GM12878 (cell line): Measurements from ENCODE around the gene NUCB1. TPM values are rescaled to one million over a fixed set of nuclear protein-coding genes. Genes with fewer than 3 reads are reported as not detected.

ENCODE experiments used
- ATAC-seq: fragments of 200-7000 bp; cut with Tn5 transposase; 3 replicates; pipeline ENCODE4 v1.9.1; 2020; ENCODE audit warnings: mild to moderate bottlenecking, moderate library complexity
- BruUV-seq: library from RNA; stranded (reverse); fragments of 400-500 nt; replicated peaks from 2 replicates; lab custom pipeline; 2021; lab: Mats Ljungman, UMichigan
- CTCF ChIA-PET: fragments of 300-600 bp; sonication (Branson Sonifier 250); formaldehyde crosslinking; extraction: SDS; loops from one replicate; lab custom pipeline; 2021; ENCODE audit warnings: inconsistent platforms; lab: Yijun Ruan, JAX
- POLR2A ChIA-PET: fragments of 350-600 bp; formaldehyde crosslinking; extraction: SDS; loops from one replicate; lab custom pipeline; 2021; ENCODE audit warnings: inconsistent platforms; lab: Charles Lee
- RAD21 ChIA-PET: fragments of 300-600 bp; sonication (Branson Sonifier 250); formaldehyde crosslinking; loops from one replicate; lab custom pipeline; 2023; ENCODE audit warnings: antibody characterized with exemption; ENCODE audit not compliant: unreplicated experiment; lab: Charles Lee
- SMC1A ChIA-PET: fragments of 300-600 bp; sonication (Branson Sonifier 250); formaldehyde crosslinking; loops from one replicate; lab custom pipeline; 2023; ENCODE audit not compliant: unreplicated experiment, uncharacterized antibody; lab: Charles Lee
- DNase-seq: peaks from one replicate; pipeline ENCODE4 v3.0.0-alpha.2; 2011; ENCODE audit warnings: low read depth, low spot score
- FAIRE-seq: peaks from 3 replicates; lab custom pipeline; 2011; peaks lifted over from hg19 to GRCh38; lab: Jason Lieb, UNC
- H2AFZ ChIP-seq: 2 replicates; pipeline ENCODE4 v1.6.0; 2011; ENCODE audit warnings: low read depth, low read length, control low read depth; ENCODE audit not compliant: control insufficient read depth
- H3K27ac ChIP-seq: 2 replicates; pipeline ENCODE4 v1.5.1; 2011; ENCODE audit warnings: control low read depth; ENCODE audit not compliant: control insufficient read depth, insufficient read depth
- H3K27me3 ChIP-seq, 2 experiments: replicated peaks in 1 of 2; 2 replicates each; pipeline versions ENCODE4 v1.6.0 to v1.6.1; 2011; ENCODE audit warnings: low read length in 1 of 2; ENCODE audit not compliant: control insufficient read depth in 2 of 2, insufficient read depth in 2 of 2
- H3K36me3 ChIP-seq, 2 experiments: 2 replicates each; pipeline ENCODE4 v1.5.1; 2011; ENCODE audit warnings: low read length in 1 of 2; ENCODE audit not compliant: control insufficient read depth in 2 of 2, insufficient read depth in 2 of 2
- H3K4me1 ChIP-seq: 2 replicates; pipeline ENCODE4 v1.6.1; 2011; ENCODE audit warnings: mild to moderate bottlenecking, low read length, moderate library complexity, mixed read lengths; ENCODE audit not compliant: control insufficient read depth, insufficient read depth
- H3K4me2 ChIP-seq: 2 replicates; pipeline ENCODE4 v1.6.0; 2011; ENCODE audit warnings: control low read depth; ENCODE audit not compliant: control insufficient read depth, insufficient read depth
- H3K4me3 ChIP-seq: fragments of 200-600 bp; sonication (generic); 2 replicates; pipeline ENCODE4 v1.5.1; 2016
- H3K79me2 ChIP-seq: 2 replicates; pipeline ENCODE4 v1.6.0; 2011; ENCODE audit warnings: low read length; ENCODE audit not compliant: control insufficient read depth, insufficient read depth
- H3K9ac ChIP-seq: 2 replicates; pipeline ENCODE4 v1.8.0; 2011; ENCODE audit warnings: low read length, control low read depth, mixed read lengths; ENCODE audit not compliant: control insufficient read depth, insufficient read depth
- H3K9me3 ChIP-seq: replicated peaks from 3 replicates; pipeline ENCODE4 v1.5.1; 2011; ENCODE audit warnings: mild to moderate bottlenecking, low read length; ENCODE audit not compliant: control insufficient read depth, insufficient read depth
- H4K20me1 ChIP-seq: 2 replicates; pipeline ENCODE4 v1.6.0; 2011; ENCODE audit not compliant: control insufficient read depth, insufficient read depth
- CEBPB ChIP-seq, 2 experiments: fragments of 150-350 bp in 1 of 2; IDR thresholded peaks; 2 replicates each; pipeline ENCODE4 v1.6.1; 2012 to 2014; ENCODE audit warnings: low read depth in 2 of 2, low read length in 2 of 2, borderline replicate concordance in 1 of 2, inconsistent platforms in 1 of 2
- GATAD2B ChIP-seq: fragments of 450-650 bp; conservative IDR thresholded peaks from 2 replicates; pipeline ENCODE4 v1.6.1; 2017; ENCODE audit warnings: low read depth, mild to moderate bottlenecking, moderate library complexity
- HCFC1 ChIP-seq: fragments of 150-350 bp; IDR thresholded peaks from 2 replicates; pipeline ENCODE4 v1.6.1; 2014; ENCODE audit warnings: low read length
- HDAC6 ChIP-seq: fragments of 200-600 bp; sonication (generic); IDR thresholded peaks from one replicate; pipeline ENCODE4 v1.8.0; 2017; ENCODE audit warnings: antibody characterized with exemption; ENCODE audit not compliant: unreplicated experiment
- IKZF2 ChIP-seq, 2 experiments: fragments of 450-650 bp; IDR thresholded peaks; 2 replicates each; pipeline ENCODE4 v1.6.1; 2017; ENCODE audit warnings: mild to moderate bottlenecking in 2 of 2, moderate library complexity in 2 of 2
- MLLT1 ChIP-seq: fragments of 450-650 bp; IDR thresholded peaks from 2 replicates; pipeline ENCODE4 v1.6.1; 2016; ENCODE audit warnings: mild to moderate bottlenecking
- NFIC ChIP-seq: IDR thresholded peaks from 2 replicates; pipeline ENCODE4 v1.6.1; 2012; ENCODE audit warnings: low read depth, mild to moderate bottlenecking, inconsistent platforms, low read length, moderate library complexity
- RELA ChIP-seq: fragments of 450-650 bp; IDR thresholded peaks from 2 replicates; pipeline ENCODE4 v1.8.0; 2014; ENCODE audit warnings: borderline replicate concordance; ENCODE audit not compliant: partially characterized antibody
- RFX5 ChIP-seq: IDR thresholded peaks from 2 replicates; pipeline ENCODE4 v1.6.1; 2011; ENCODE audit warnings: low read depth, low read length, improper control_type of control experiment
- RUNX3 ChIP-seq: IDR thresholded peaks from 2 replicates; pipeline ENCODE4 v1.6.1; 2012; ENCODE audit warnings: low read length, inconsistent platforms
- STAT3 ChIP-seq: IDR thresholded peaks from 2 replicates; pipeline ENCODE4 v1.6.1; 2011; ENCODE audit warnings: low read depth, low read length, improper control_type of control experiment
- TCF7 ChIP-seq: IDR thresholded peaks from 2 replicates; pipeline ENCODE4 v1.6.1; 2014; ENCODE audit warnings: antibody characterized with exemption, borderline replicate concordance
- ZBTB40 ChIP-seq: fragments of 450-650 bp; IDR thresholded peaks from 2 replicates; pipeline ENCODE4 v1.6.1; 2016; ENCODE audit warnings: mild to moderate bottlenecking, moderate library complexity, borderline replicate concordance
- ZNF384 ChIP-seq: IDR thresholded peaks from 2 replicates; pipeline ENCODE4 v1.6.1; 2012; ENCODE audit warnings: low read depth, mild to moderate bottlenecking, low read length, improper control_type of control experiment, borderline replicate concordance
- ZZZ3 ChIP-seq: IDR thresholded peaks from 2 replicates; pipeline ENCODE4 v1.6.1; 2011; ENCODE audit warnings: low read depth; ENCODE audit not compliant: control insufficient read depth, insufficient read length
- WGBS: methylation state at CpG from one replicate; pipeline ENCODE4 v1.1.6; 2016; ENCODE audit warnings: low lambda C conversion rate; ENCODE audit not compliant: insufficient replicate concordance, insufficient coverage; ENCODE audit errors: missing lambda C conversion rate; 5-methylcytosine and 5-hydroxymethylcytosine counted together
- in situ Hi-C: fragments of 300-500 bp; cut with MboI; formaldehyde crosslinking; loops from 9 replicates; pipeline ENCODE4 v1.14.3; 2018; ENCODE audit warnings: mixed read lengths
- intact Hi-C: fragments of 100-400 bp; cut with micrococcal nuclease; formaldehyde crosslinking; loops from one replicate; pipeline ENCODE4 v1.14.2; 2022; ENCODE audit not compliant: unreplicated experiment
- polyA plus RNA-seq, 11 experiments: library from polyadenylated mRNA; depleted of rRNA in 4 of 11; unstranded in 6 of 11; stranded (reverse) in 5 of 11; fragments of >200 nt; fragmentation: Nextera tagmentation in 4 of 11; fragmentation: Illumina TruSeq in 1 of 11; extraction: Ambion mirVana in 4 of 11; extraction: Trizol in 1 of 11; gene quantifications; 1 replicate in 1 of 11; 2 replicates in 10 of 11; pipeline versions ENCODE4 v1.2.1 to v1.2.3, GENCODE V29; 2011 to 2016; ENCODE audit warnings: inconsistent platforms in 2 of 11, missing spikeins in 2 of 11, low read depth in 1 of 11
- total RNA-seq, 4 experiments: library from RNA; depleted of rRNA in 3 of 4; stranded (reverse); fragments of >200 nt in 3 of 4; fragmentation: Illumina TruSeq in 1 of 4; extraction: Trizol in 1 of 4; gene quantifications; 2 replicates each; pipeline versions ENCODE4 v1.2.1 to v1.2.3, GENCODE V29; 2013 to 2021
- TF ChIP-seq, protein P1 (sequence below): fragments of 450-650 bp; IDR thresholded peaks from 2 replicates; pipeline ENCODE4 v1.6.1; 2017; ENCODE audit warnings: borderline replicate concordance
- TF ChIP-seq, protein P2 (sequence below): fragments of 450-650 bp; IDR thresholded peaks from 2 replicates; pipeline ENCODE4 v1.6.1; 2016; ENCODE audit warnings: mild to moderate bottlenecking

NUCB1 gene
- total and polyA plus RNA-seq, 10 of the 15 experiments (the other 5 are each of a cell fraction or from before 2014, with no cell fraction given): 1.8 to 112 (median 44.5) TPM

DNA sequence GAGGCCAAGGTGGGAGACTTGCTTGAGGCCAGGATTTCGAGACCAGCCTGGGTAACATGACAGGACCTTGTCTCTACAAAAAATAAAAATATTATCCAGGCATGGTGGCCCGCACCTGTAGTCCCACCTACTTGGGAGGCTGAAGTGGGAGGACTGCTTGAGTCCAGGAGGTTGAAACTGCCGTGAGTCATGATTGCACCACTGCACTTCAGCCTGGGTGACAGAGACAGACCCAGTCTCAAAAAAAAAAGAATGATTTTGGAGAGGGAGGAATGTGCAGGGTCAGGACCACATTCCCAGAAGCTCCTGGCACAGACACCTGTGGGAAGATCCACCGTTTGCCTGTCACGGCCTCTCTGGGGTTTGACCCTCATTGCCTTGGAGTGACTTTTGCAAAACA is 45.3 kb downstream of the NUCB1 start (continued):
- TF ChIP-seq, protein P1, sequence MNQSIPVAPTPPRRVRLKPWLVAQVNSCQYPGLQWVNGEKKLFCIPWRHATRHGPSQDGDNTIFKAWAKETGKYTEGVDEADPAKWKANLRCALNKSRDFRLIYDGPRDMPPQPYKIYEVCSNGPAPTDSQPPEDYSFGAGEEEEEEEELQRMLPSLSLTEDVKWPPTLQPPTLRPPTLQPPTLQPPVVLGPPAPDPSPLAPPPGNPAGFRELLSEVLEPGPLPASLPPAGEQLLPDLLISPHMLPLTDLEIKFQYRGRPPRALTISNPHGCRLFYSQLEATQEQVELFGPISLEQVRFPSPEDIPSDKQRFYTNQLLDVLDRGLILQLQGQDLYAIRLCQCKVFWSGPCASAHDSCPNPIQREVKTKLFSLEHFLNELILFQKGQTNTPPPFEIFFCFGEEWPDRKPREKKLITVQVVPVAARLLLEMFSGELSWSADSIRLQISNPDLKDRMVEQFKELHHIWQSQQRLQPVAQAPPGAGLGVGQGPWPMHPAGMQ: no peak

DNA sequence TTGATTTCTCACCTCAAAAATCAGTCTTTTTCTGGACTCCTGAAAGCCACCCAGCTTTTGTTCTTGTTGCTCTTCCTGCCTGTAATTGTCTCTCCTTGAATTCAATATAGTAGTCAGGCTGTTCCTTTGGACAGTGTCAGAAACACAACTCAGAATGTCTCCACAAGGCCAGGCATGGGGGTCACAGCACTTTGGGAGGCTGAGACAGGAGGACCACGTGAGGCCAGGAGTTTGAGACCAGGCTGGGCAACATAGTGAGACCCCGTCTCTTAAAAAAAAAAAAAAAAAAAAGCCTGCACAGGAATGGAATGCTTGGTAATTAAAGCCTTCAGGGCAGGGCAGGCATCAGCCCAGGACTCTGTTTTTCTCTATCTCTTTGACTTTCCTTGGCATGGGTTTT is 45.7 kb downstream of the NUCB1 start:
- CTCF ChIA-PET: no interaction called here
- ATAC-seq: no peak
- TF ChIP-seq RUNX3: no peak
- no peak for TF ChIP-seq GATAD2B
- no peak for TF ChIP-seq ZZZ3
- no peak for TF ChIP-seq TCF7
- TF ChIP-seq, protein P2, sequence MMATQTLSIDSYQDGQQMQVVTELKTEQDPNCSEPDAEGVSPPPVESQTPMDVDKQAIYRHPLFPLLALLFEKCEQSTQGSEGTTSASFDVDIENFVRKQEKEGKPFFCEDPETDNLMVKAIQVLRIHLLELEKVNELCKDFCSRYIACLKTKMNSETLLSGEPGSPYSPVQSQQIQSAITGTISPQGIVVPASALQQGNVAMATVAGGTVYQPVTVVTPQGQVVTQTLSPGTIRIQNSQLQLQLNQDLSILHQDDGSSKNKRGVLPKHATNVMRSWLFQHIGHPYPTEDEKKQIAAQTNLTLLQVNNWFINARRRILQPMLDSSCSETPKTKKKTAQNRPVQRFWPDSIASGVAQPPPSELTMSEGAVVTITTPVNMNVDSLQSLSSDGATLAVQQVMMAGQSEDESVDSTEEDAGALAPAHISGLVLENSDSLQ: no peak
- no peak for TF ChIP-seq HDAC6
- TF ChIP-seq HCFC1: no peak
- TF ChIP-seq IKZF2 (IDR thresholded peaks at IDR 0.05): no peak
- TF ChIP-seq ZBTB40: no peak
- TF ChIP-seq MLLT1: no peak
- TF ChIP-seq ZNF384: no peak
- no peak for TF ChIP-seq NFIC
- no peak for TF ChIP-seq RFX5
- no peak for TF ChIP-seq CEBPB (IDR thresholded peaks at IDR 0.05; ENCODE audit: borderline replicate concordance in 1 of 2, low read depth in 2 of 2, low read length in 2 of 2)
- no peak for TF ChIP-seq STAT3
- TF ChIP-seq RELA: no peak

More for the DNA sequence above, 45.7 kb downstream of the NUCB1 start:
- H3K4me1 ChIP-seq: no peaks in the 10 kb centered on the region
- intact Hi-C loops: no loop called here
- H3K36me3 ChIP-seq: no peaks in the 10 kb centered on the region
- H2AFZ ChIP-seq: no peak overlapping the region
- in situ Hi-C loops: no loop called here
- no peaks in the 10 kb centered on the region for H3K27me3 ChIP-seq
- H3K79me2 ChIP-seq: no peaks in the 10 kb centered on the region
- H3K4me3 ChIP-seq: no peak overlapping the region
- FAIRE-seq: no peak
- H3K9me3 ChIP-seq: peaks cover 10% of the 10 kb centered on the region; the same call in 1 of the 3 replicates
- RAD21 ChIA-PET: no interaction called here
- WGBS: 63% methylated on average over 2 of the region's 2 CpGs
- H3K9ac ChIP-seq: no peak overlapping the region
- POLR2A ChIA-PET: no interaction called here
- SMC1A ChIA-PET: no interaction called here
- no peaks in the 10 kb centered on the region for H4K20me1 ChIP-seq
- no peak overlapping the region for H3K27ac ChIP-seq
- no peak overlapping the region for H3K4me2 ChIP-seq
- DNase-seq: no peak
- no TSS peak for BruUV-seq
